B cell (primary cell): ENCODE data around the gene OS9. TPM values are rescaled to one million over a fixed set of nuclear protein-coding genes. Genes with fewer than 3 reads are reported as not detected.

Source experiments
- ATAC-seq: fragments of 200-7000 bp; cut with Tn5 transposase; one replicate; pipeline ENCODE4 v1.10.0; 2021; ENCODE audit warnings: low read depth, mild to moderate bottlenecking, moderate number of reproducible peaks, moderate library complexity
- CTCF ChIA-PET: fragments of 350-600 bp; sonication (Branson Sonifier 250); formaldehyde crosslinking; loops from one replicate; lab custom pipeline; 2021; ENCODE audit warnings: antibody characterized with exemption, inconsistent platforms; lab: Charles Lee
- POLR2A ChIA-PET: fragments of 350-600 bp; sonication (Branson Sonifier 250); formaldehyde crosslinking; loops from one replicate; lab custom pipeline; 2021; ENCODE audit warnings: antibody characterized with exemption; lab: Charles Lee
- DNase-seq: peaks from one replicate; pipeline ENCODE4 v3.0.0; 2013
- H2AFZ ChIP-seq: 2 replicates; pipeline ENCODE4 v1.6.1; 2012; ENCODE audit warnings: mild to moderate bottlenecking, low read depth, low read length; ENCODE audit not compliant: insufficient read depth, poor library complexity, severe bottlenecking
- H3K27ac ChIP-seq, 2 donors: 1 replicate in 1 of 2; 2 replicates in 1 of 2; pipeline ENCODE4 v1.5.1; 2012 to 2013; ENCODE audit warnings: low read length in 2 of 2, mild to moderate bottlenecking in 2 of 2, moderate library complexity in 1 of 2
- H3K27me3 ChIP-seq, 4 experiments: fragments of 200-600 bp in 1 of 4; sonication (generic) in 1 of 4; replicated peaks in 1 of 4; 1 replicate in 2 of 4; 2 replicates in 2 of 4; pipeline versions ENCODE4 v1.6.1 to v1.7.0; 2013 to 2016; ENCODE audit warnings: low read length in 3 of 4, mild to moderate bottlenecking in 2 of 4, mixed read lengths in 1 of 4, moderate library complexity in 1 of 4; ENCODE audit not compliant: insufficient read depth in 4 of 4, control insufficient read depth in 3 of 4; ENCODE audit errors: control extremely low read depth in 1 of 4
- H3K36me3 ChIP-seq, 2 experiments: replicated peaks in 1 of 2; 1 replicate in 1 of 2; 2 replicates in 1 of 2; pipeline versions ENCODE4 v1.6.1 to v1.7.1; 2013; ENCODE audit warnings: low read length in 1 of 2; ENCODE audit not compliant: insufficient read depth in 2 of 2, control insufficient read depth in 1 of 2; ENCODE audit errors: control extremely low read depth in 1 of 2, extremely low read depth in 1 of 2
- H3K4me1 ChIP-seq, 2 donors: fragments of 200-600 bp in 1 of 2; sonication (generic) in 1 of 2; 1 replicate in 1 of 2; 2 replicates in 1 of 2; pipeline versions ENCODE4 v1.5.1 to v1.6.1; 2013 to 2017; ENCODE audit warnings: low read length in 2 of 2; ENCODE audit not compliant: control insufficient read depth in 2 of 2, insufficient read depth in 2 of 2
- H3K4me2 ChIP-seq: replicated peaks from 2 replicates; pipeline ENCODE3; 2012; ENCODE audit warnings: mild to moderate bottlenecking, low read depth, low read length; ENCODE audit not compliant: poor library complexity, severe bottlenecking
- H3K4me3 ChIP-seq, 5 experiments: fragments of 200-600 bp in 1 of 5; sonication (generic) in 1 of 5; 1 replicate in 3 of 5; 2 replicates in 2 of 5; pipeline versions ENCODE4 v1.5.1 to v1.7.0; 2011 to 2016; ENCODE audit warnings: low read length in 4 of 5, mild to moderate bottlenecking in 4 of 5, low read depth in 2 of 5, control low read depth in 1 of 5, moderate library complexity in 1 of 5; ENCODE audit not compliant: insufficient read depth in 1 of 5; ENCODE audit errors: control extremely low read depth in 1 of 5, extremely low read depth in 1 of 5
- H3K79me2 ChIP-seq: fragments of 200-600 bp; sonication (generic); one replicate; pipeline ENCODE4 v1.6.0; 2016; ENCODE audit warnings: low read length; ENCODE audit not compliant: control insufficient read depth, insufficient read depth
- H3K9ac ChIP-seq: fragments of 200-600 bp; sonication (generic); 2 replicates; pipeline ENCODE4 v1.6.1; 2017; ENCODE audit warnings: mild to moderate bottlenecking, low read length, moderate library complexity
- H3K9me3 ChIP-seq, 3 donors: one replicate each; pipeline versions ENCODE4 v1.6.1 to v1.7.1; 2013; ENCODE audit warnings: low read length in 2 of 3; ENCODE audit not compliant: control insufficient read depth in 2 of 3, insufficient read depth in 1 of 3; ENCODE audit errors: control extremely low read depth in 1 of 3
- H4K20me1 ChIP-seq: 2 replicates; pipeline ENCODE4 v1.6.0; 2012; ENCODE audit warnings: mild to moderate bottlenecking, low read length; ENCODE audit not compliant: insufficient read depth, control insufficient read depth, poor library complexity, severe bottlenecking
- H3K27ac Mint-ChIP-seq: one replicate; pipeline ENCODE4 v1.8.0; 2021; ENCODE audit warnings: mixed read lengths
- H3K27me3 Mint-ChIP-seq: one replicate; pipeline ENCODE4 v1.8.0; 2021; ENCODE audit warnings: mixed read lengths
- H3K4me1 Mint-ChIP-seq: one replicate; pipeline ENCODE4 v1.8.0; 2021; ENCODE audit warnings: mixed read lengths
- H3K4me3 Mint-ChIP-seq: one replicate; pipeline ENCODE4 v1.8.0; 2021; ENCODE audit warnings: mixed read lengths
- H3K9me3 Mint-ChIP-seq: one replicate; pipeline ENCODE4 v1.8.0; 2022; ENCODE audit warnings: mixed read lengths; ENCODE audit not compliant: insufficient read depth
- CTCF ChIP-seq: fragments of 200-600 bp; IDR thresholded peaks from one replicate; pipeline ENCODE4 v1.8.0; 2022; ENCODE audit warnings: antibody characterized with exemption, mild to moderate bottlenecking
- EZH2 ChIP-seq: IDR thresholded peaks from 2 replicates; pipeline ENCODE4 v1.6.1; 2012; ENCODE audit warnings: borderline replicate concordance, low read depth, mild to moderate bottlenecking, moderate library complexity, low read length; ENCODE audit not compliant: insufficient read depth, poor library complexity, severe bottlenecking
- WGBS: methylation state at CpG from one replicate; pipeline ENCODE4 v1.1.5; 2013; ENCODE audit warnings: missing lambda C conversion rate; ENCODE audit not compliant: insufficient coverage; 5-methylcytosine and 5-hydroxymethylcytosine counted together
- intact Hi-C: fragments of 100-400 bp; cut with micrococcal nuclease; formaldehyde crosslinking; loops from one replicate; pipeline ENCODE4 v1.10.0; 2022
- polyA plus RNA-seq: library from polyadenylated mRNA; depleted of rRNA; stranded (reverse); fragments of >200 nt; gene quantifications from 2 replicates; pipeline ENCODE4 v1.2.3, GENCODE V29; 2012
- total RNA-seq, 2 donors: library from RNA; stranded (reverse); fragments of 120-200 nt in 1 of 2; gene quantifications; 1 replicate in 1 of 2; 2 replicates in 1 of 2; pipeline versions ENCODE4 v1.2.3 to v1.2.4, GENCODE V29; 2013 to 2022

The OS9 gene
- total and polyA plus RNA-seq, 2 donors (not counting 1 experiment from before 2014, with no cell fraction given) = 182 to 234 TPM

DNA sequence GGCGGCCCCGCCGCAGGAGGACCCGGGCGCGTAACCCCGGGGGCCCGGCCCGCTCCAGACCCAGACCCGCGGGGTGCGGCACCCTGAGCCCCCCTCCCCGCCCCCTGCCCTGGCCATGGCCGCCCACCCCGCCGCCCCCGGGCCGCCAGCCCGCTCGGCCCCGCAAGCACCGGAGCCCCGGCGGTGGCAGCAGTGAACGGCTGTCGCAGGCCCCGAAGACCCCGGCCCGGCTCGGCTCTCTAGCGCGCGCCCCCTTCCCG is 61.2 kb downstream of the OS9 start:
- H3K27me3 ChIP-seq = no peaks in the 10 kb centered on the region
- no peaks in the 10 kb centered on the region for H3K9me3 ChIP-seq
- no peaks in the 10 kb centered on the region for H3K9me3 Mint-ChIP-seq
- H4K20me1 ChIP-seq = peaks cover 41% of the 10 kb centered on the region
- H3K9ac ChIP-seq = peak overlapping the region; percentile 80
- H3K27ac ChIP-seq = peak overlapping the region in 1 of 2 donors; percentile 30
- H3K27me3 Mint-ChIP-seq = no peaks in the 10 kb centered on the region
- H3K4me1 ChIP-seq = peaks cover 44 to 68% of the 10 kb centered on the region in 2 donors
- no peak for ATAC-seq
- peaks cover 48% of the 10 kb centered on the region for H3K79me2 ChIP-seq
- WGBS = 0% methylated on average over 7 of the region's 34 CpGs
- peak overlapping the region; percentile 96 for H3K4me3 Mint-ChIP-seq
- CTCF ChIA-PET = interaction anchor here (1.5 to 2.6 kb wide), 3 partner anchors 27 to 150 kb away, joined by 5 to 31 read pairs (median 7); partner anchors contain the start of gene TSFM
- TF ChIP-seq EZH2 = no peak
- no peak for TF ChIP-seq CTCF
- H2AFZ ChIP-seq = peak overlapping the region; percentile 16
- no peak for DNase-seq
- H3K4me2 ChIP-seq = peak overlapping the region; percentile 90
- intact Hi-C loops = loop anchor here (5.0 to 10.0 kb wide), 5 partner anchors 77 to 670 kb away; partner anchors contain the start of genes CTDSP2, GLI1, INHBE and MARS1
- no peak overlapping the region for H3K27ac Mint-ChIP-seq
- peaks cover 1 to 38% of the 10 kb centered on the region in 2 experiments for H3K36me3 ChIP-seq
- peaks cover 72% of the 10 kb centered on the region for H3K4me1 Mint-ChIP-seq
- H3K4me3 ChIP-seq = peak overlapping the region in 4 of 5 experiments; percentile 78 to 87 (median 86)
- POLR2A ChIA-PET = interaction anchor here (1.0 kb wide), 1 partner anchor 92 kb away, joined by 4 read pairs; the partner anchor contains the start of gene CTDSP2
